NCI-H2196 treated with DMSO at 0.1 percent for 48 hours (cell line): Measurements from ENCODE around the gene FIS1.
"Not testable (repeated sequence)": the region's sequence is repeated elsewhere in the genome, so short reads cannot be mapped to it uniquely, and the experiment has no call there.

Experiments used
- DNase-seq: peaks from one replicate; lab custom pipeline; 2025; ENCODE audit not compliant: unreplicated experiment; lab: John Stamatoyannopoulos, UW

FIS1 gene

DNA sequence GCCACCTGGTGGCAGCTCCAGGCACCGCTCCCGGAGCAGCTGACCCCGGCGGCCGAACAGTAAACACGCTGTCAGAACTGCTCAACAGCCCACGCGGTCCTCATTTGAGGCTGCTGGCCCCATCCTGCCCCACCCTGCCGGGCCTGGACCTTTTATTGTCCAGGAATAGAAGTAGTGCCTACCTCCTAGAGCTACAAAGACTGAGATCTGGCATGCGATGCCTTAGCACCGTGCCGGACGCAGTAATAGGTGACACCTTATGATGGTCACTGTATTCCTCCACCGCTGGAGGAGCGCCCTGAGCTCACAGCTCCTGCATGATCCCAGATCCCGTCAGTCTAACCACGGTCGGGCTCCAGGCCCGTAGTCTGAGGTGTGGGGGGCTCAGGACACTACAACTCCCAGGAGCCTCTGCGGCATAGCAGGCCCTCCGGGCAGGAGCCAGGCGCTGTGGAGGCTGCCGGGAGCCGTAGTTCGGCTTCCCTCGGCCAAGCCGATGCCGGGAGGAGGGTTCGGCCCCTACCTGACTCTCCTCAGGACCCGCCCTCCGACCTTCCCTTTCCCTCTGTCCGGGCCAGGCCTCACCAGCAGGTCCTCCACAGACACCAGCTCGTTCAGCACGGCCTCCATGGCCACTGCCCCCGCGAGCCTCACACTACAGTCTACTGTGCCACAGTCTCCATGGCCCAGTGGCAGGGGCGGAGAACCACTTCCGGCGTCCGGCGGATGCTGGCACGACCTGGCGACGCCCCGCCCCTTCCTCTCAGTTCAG lies at the start of gene FIS1:
Gene FIS1 (minus strand): TSS at position 707 of the 772 bp plus-strand sequence. CDS start 77 bp downstream, at position 630.
- DNase-seq = peak; percentile 95

DNA sequence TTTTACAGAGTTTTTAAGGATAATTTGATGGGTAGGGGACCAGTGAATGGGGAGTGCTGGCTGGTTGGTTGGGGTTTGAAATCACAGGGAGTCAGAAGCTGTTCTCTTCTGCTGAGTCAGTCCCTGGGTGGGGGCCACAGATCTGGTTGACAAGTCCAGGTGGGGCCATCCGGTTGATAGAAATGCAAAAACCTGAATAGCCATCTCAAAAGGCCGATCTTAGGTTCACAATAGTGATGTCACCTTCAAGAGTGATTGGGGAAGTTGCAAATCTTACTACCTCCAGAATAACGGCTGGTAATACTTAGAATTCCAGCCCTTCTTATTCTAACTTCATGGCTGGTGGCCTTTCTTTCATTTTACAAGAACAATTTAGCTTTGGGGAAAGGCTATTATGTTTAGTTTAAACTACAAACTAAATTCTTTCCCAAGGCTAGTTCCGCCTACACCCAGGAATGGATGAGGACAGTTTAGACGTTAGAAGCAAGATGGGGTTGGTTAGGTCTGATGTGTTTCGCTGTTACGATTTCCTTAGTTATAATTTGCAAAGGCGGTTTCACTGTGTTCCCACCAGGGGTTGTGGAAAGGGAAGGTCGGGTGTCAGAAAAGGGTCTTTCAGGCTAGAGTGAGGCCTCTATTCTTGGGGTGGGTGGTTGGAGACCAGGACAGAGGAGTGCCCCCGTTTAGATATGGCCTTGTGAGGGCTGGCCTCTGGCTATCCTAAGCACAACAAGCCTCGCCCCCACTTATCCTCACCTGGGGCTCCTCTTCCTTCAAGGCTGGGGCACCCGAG lies 49.4 kb upstream of the FIS1 start:
- DNase-seq = no peak

DNA sequence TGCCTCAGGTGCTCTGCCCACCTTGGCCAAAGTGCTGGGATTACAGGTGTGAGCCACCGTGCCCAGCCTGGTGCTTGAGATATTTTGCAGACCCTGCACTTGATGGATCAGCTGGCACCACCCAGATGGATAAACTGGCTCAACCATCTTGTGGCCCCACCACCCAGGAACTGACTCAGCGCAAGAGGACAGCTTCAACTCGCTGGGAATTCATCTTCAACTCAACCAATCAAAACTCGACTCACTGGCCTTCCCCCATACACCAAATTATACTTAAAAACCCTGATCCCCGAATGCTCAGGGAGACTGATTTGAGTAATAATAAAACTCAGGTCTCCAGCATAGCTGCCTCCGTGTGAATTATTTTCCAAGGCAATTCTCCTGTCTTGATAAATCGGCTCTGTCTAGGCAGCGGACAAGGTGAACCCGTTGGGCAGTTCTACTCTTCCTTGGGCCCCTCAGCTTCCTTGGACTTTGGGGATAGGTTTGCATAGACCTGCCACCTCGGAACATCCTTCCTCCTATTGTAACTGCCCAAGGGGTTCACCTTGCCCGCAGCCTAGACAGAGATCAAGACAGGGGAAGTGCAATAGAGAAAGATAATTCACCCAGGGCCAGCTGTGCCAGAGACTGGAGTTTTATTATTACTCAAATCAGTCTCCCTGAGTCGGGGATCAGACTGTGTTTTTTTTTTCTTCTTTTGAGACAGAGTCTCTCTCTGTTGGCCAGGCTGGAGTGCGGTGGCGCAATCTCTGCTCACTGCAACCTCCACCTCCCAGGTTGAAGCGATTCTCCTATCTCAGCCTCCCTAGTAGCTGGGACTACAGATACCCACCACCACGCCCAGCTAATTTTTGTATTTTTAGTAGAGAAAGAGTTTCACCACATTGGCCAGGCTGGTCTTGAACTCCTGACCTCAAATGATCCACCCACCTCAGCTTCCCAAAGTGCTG lies 48.5 kb upstream of the FIS1 start:
- not testable (repeated sequence) for DNase-seq

DNA sequence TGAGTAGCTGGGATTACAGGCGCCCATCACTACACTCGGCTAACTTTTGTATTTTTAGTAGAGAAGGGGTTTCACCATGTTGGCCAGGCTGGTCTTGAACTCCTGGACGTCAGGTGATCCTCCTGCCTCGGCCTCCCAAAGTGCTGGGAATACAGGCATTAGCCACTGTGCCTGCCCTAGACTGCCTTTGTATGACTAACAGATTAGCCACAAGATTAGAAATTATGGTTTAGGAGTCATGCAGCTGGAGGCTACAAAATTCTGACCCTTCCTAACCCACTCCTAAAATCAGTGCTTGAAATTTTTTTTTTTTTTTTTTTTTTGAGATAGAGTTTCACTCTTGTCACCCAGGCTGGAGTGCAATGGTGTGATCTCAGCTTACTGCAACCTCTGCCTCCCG lies 47.7 kb upstream of the FIS1 start:
- DNase-seq = not testable (repeated sequence)

DNA sequence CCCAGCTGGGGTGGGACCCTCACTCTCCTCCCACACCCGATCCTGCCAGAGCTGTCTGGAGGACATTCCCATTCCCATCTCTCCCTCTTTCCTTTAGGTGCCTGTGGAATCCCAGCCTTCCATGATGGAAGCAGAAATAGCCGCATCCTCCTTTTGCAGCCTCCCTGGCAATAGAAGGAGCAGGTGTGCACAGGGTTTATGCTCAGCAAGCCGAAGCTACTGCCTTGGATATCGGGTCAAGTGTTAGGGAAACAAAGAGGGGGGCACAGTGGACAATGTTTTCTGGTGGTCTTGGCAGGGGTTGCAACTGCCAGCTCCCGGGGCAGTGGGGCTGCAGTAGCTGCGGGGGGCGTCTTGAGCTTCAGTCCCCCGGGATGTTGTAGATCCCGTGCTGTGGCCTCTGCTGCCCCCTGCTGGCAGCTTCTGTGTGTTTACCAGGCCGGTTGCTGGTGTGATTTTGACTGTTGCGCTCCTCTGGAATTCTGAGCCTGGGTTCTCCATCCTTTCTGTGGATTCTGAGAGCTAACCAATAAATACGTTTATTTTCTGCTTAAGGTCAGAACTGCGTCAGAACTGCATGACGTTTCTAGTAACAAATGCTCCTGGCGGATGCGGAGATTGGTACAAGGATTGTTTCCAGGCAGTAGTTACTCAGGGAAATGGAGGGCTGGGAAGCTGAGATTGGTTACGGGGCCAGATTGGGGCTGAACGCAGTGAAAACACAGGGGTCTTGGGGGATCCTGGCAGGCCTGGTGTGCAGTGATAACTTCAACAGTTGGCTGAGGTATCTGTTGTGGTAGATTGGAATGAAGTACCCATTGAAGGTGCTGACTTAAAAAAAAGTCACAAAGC lies 45.5 kb upstream of the FIS1 start:
- not testable (repeated sequence) for DNase-seq

DNA sequence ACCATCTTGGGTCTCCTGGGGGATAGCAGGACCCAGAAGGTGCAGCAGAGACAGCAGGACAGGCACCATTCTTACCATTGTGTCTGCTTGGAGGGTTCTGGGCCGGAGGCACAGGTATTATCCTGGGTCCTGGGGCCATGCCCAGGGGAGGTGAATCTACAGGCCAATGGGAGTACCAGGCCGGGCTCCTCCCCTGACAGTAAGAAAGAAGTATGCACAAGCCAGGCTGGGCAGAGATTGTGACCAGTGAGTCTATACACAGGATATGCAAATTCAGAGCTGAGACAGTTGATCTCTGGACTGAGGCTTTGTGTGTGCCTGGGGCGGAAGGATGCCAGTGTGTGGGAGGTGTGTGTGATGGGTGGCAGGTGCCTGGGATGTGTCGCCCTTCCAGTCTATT lies 44.8 kb upstream of the FIS1 start:
- DNase-seq = not testable (repeated sequence)

DNA sequence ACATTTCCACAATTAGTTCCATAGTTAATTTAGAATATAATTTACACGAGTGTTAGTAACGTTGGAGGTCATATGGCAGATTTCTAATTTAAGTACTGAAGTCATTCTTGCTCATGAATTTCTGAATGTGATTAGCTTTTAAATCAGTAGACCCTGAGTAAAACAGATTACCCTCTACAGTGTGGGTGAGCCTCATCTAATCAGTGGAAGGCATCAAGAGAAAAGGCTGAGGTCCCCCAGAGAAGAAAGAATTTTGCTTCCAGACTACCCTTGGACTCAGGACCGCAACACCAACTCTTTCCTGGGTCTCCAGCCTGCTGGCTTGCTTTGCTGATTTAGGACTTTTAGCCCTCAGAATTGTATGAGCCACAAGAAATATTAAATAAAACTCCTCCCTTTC lies 43.6 kb upstream of the FIS1 start:
- DNase-seq = no peak

DNA sequence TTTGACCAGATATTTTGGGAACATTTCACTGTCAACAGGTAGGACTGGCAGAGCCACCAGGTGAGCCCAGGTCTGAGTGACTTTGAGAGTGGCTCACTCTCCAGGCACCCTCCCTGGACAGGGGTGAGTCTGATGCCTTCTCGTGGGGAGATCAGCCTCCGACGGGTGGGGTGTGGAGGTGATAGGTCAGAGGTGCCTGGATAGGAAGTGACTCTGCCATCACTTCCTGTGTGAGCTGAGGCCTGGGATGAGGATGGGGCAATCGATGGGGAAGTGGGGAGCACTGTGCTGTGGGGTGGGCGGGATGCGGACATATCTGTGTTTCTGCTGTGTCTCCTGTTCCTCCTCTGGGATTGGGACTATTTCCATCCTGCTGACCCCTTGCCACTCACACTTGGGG lies 42.2 kb upstream of the FIS1 start:
- DNase-seq = no peak

DNA sequence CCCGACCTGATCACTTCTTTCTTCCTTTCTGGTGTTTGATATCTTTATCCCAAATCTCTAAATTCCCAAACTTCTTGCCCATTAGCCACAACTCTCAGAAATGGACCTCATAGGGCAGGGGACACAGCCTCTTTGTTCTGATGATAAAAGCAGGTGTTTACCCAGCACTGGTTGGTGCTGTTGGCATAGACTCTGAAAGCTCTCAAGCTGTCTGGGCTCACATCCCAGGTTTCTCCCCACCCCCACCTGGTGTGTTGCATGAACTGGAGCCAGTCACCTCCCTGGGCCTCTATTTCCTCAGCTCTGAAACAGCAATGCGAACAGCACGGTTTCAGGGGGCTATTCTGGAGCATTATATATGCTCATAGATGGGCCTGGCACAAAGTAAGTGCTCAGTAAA lies 41.0 kb upstream of the FIS1 start:
- peak; percentile 15 for DNase-seq

DNA sequence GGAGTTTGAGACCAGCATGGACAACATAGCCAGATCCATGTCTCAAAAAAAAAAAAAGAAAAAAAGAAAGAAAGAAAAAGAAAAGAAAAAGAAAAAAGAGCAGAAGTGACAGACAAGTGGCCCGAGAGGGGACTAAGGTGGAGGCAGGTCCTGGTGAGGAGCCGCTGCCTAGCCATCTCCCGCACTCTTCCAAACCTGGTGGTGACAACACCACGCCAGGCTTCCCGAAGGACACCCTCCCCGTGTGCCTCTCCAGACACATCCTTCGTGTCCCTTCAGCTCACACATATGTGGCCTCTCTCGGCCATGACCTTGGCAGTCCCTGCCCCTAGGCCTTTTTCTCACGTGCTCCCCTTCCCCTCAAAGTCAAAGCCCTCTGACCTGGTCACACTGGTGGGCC lies 40.3 kb upstream of the FIS1 start:
- DNase-seq = no peak

DNA sequence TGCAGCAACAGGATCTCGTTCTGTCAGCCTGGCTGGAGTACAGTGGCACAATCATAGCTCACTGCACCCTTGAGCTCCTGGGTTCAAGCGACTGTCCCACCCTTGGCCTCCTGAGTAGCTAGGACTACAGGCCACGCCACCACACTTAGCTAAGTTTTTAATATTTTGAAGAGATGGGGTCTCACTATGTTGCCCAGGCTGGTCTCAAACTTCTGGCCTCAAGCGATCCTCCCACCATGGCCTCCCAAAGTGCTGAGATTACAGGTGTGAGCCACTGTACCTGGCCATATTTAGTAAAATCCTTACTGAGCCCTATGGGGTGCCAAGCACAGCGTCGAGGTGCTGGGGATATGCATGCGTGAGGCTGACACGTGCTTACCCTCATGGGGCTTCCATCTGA lies 36.0 kb upstream of the FIS1 start:
- DNase-seq = not testable (repeated sequence)

DNA sequence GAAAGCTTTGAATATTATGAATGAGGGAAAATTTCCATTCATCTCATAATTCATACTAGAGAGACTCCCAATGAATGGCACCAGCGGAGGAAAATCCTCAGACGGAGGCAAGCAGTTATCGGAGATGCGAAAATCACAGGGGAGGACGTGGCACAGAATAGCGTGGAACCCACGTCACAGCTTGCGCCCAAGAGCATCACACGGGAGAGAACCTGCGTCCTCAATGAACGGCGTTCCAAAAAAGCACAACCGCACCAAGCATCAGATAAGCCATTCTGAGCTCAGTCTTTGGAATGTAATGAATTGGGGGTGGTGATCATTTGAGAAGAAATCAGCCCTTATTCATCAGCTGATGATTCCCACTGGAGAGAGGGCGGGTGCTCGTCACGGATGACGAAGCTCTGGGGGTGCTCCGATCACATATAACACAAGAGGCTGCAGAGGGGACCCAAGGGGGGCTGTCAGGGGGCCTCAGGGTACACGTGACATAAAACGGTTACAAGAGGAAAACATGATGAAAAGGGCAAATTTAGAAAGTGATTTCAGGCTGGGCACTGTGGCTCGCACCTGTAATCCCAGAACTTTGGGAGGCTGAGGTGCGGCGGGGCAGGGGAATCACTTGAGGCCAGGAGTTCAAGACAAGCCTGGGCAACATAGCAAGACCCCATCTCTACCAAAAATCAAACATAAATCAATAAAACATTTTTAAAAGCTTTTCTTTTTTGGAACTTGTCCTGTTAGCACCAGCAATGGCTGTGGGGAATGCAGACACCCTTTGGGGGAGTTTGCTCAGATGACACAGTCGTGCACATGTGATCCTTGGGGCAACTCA lies 33.8 kb upstream of the FIS1 start:
- no peak for DNase-seq

DNA sequence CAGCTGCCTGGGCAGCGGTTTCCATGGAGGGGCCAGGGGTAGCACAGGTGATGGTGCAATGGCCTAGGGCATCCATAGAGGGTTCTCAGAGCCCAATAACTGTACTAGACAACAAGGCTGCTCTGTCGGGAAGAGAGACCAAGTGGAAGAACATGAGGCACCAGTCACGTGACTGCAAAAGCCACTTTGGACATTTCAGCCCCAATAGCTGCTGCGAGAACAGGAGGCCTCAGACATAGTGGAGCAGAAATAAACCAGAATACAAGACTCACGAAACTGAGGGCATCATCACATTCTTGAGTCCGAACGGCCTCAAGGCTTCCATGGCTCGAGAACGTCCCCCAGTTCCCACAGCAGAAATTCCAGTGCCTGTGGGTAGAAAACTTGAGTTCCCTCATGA lies 32.3 kb upstream of the FIS1 start:
- DNase-seq = no peak

DNA sequence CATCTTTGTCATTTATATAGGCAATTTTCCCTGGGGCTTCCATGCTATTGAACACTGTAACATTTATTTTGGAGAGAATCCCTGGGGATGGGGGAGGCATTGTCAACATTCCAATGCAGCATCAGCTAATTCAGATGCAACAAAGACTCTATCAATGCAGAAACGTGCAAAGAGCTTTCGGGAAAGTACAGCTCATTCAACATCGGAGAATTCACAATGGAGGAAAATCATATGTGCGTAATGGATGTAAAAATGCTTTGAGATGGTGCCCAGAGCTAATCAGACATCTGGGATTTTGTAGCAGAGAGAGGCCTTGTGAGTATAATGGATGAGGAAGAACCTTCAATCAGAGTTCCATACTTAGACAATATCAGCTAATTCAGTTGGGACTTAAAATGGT lies 28.3 kb upstream of the FIS1 start:
- no peak for DNase-seq

DNA sequence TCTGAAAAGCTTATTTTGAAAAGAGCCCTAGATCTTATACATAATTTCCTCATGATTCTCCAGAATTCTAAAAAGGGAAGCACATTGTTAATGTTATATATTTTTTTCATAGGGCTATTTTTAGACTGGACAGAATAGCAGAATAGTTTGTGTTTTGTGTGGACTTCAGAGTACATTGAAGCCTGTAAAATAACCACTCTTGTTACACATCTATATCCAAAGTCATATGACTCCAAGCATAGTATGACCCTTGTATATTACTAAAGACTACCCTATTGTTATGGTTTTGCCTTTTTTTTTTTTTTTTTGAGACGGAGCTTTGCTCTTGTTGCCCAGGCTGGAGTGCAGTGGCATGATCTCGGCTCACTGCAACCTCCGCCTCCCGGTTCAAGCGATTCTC lies 26.1 kb upstream of the FIS1 start:
- DNase-seq = no peak

DNA sequence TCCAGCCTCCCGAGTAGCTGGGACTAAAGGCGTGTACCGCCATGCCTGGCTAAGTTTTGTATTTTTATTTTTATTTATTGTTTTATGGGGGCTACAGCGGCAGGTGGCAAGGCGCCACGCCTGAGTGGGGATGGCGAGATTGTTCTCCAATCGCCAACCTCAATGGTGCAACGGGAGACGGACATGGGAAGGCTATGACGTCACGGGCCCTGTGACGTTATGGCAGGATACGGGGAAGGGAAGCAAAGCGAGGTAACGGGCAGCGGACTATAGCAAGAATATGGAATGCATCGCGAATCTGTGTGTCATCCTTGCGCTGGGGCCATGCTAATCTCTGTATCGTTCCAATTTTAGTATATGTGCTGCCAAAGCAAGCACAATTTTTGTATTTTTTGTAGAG lies 24.8 kb upstream of the FIS1 start:
- DNase-seq = no peak

DNA sequence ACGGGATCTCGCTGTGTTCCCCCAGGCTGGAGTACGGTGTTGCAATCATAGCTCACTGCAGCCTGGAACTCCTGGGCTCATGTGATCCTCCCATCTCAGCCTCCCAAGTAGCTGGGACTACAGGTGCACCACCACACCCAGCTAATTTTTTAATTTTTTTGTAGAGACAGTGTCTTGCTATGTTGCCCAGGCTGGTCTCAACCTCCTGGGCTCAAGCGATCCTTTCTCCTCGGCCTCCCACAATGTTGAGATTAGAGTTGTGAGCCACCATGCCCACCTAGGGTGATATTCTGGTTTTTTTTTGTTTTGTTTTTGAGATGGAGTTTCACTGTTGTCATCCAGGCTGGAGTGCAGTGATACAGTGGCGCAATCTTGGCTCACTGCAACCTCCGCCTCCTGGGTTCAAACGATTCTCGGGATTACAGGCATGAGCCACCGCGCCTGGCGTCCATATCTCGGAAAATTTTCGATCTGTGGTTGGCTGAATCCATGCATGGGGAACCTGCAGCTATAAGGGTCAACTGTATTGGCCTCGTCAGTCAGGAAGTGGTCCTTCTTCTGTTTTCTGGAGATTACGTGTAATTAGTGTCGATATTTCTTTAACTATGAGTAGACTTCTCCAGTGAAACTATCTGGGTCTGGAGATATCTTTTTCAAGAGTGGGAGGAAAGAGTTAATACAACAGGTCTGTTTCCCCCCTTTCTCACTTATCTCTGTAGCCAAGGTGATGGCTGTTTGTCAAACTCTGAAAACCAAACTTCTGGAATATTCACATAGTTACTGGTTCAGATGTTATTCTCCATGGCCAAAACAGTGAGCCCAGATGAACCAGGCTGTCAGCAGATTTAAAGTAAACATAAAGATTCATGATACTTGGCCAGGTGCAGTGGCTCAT lies 21.0 kb upstream of the FIS1 start:
- DNase-seq = no peak

DNA sequence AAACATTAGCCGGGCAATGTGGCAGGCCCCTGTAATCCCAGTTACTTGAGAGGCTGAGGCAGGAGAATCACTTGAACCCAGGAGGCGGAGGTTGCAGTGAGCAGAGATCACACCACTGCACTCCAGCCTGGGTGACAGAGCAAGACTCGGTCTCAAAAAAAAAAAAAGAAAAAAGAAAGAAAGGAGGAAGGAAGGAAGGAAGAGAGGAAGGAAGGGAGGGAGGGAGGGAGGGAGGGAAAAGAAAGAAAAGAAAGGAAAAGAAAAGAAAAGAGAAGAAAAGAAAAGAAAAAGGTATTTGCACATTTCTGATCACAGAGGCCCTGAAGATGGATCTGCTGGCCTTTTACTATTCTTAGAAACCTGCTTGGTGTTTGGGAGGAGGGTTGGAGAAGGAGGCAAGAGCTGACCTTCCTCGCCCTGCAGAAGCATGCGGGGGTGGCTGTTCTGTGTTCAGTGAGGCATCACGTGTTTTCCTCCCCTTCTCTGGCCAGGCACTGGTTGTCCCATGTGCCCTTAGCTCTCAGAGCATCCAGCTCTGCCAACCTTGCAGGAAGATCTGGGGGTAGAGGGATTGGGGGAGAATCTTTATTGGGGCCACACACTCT lies 19.3 kb upstream of the FIS1 start:
- not testable (repeated sequence) for DNase-seq
